Cerebellar nuclear complex (tissue), 1 donor: ENCODE results near the gene NOX5.

Experiments
- DNase-seq, 2 experiments: peaks; one replicate each; lab custom pipeline; 2025; lab: John Stamatoyannopoulos, UW

NOX5 gene

DNA sequence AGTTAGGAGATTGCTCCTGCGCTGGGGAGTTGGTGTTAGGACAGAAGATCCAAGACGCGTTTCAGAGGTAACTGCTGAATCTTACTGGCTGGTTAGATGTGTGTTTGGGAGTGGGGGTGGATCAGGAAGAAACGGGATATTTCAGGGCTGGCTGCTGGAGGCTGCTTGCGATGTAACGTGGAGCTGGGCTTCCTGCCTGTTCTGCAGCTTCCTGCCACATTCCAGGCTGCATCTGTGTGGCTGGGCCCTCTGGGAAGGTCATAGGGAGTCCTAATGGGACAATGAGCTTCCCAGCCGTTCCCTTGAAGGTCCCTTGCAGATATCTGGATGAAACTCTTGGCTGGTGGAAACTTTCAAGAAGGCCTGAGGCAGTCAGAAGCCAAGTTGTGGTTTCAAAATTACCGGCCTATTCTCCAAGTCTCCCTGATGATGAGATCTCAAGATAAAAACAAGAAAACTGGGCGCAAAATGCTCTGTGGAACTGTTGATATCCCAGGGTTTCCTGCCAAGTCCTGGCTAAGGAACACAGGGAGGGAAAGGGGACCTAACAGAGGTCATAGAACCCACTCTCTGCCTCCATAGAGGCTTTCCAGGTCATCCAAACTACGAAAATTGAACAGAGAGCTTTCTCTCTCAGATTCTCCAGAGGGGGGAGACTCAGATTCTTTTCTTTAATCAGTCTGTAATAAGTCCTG lies 67.0 kb downstream of the NOX5 start:
- DNase-seq = no peak

DNA sequence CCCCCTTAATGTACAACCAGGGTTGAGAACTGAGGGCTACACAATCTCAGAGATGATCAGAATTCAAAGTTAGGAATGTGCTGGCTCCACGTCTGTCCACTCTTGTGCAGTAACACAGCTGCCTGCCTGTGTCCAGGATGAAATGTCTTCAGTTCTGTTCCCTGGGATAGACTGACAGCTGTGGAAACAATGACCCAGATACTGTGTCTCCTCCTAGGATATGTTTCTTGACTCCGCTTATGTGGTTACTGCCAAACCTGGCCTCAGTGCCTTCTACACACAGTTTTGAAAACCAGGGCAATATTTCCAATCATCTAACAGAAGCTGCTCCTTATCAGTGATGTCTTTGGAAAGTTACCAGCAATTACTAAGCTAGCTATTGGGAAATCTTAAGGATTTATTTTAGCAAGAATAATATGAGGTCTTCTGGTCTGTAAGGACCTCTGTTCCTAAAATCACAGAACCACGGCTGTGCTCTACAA lies 67.6 kb downstream of the NOX5 start:
- DNase-seq = no peak

GRCh38 chr15:69082554-69082953 lies 68.1 kb downstream of the NOX5 start:
- no peak for DNase-seq

GRCh38 chr15:69084404-69085030 lies 70.0 kb downstream of the NOX5 start:
- DNase-seq = no peak

DNA sequence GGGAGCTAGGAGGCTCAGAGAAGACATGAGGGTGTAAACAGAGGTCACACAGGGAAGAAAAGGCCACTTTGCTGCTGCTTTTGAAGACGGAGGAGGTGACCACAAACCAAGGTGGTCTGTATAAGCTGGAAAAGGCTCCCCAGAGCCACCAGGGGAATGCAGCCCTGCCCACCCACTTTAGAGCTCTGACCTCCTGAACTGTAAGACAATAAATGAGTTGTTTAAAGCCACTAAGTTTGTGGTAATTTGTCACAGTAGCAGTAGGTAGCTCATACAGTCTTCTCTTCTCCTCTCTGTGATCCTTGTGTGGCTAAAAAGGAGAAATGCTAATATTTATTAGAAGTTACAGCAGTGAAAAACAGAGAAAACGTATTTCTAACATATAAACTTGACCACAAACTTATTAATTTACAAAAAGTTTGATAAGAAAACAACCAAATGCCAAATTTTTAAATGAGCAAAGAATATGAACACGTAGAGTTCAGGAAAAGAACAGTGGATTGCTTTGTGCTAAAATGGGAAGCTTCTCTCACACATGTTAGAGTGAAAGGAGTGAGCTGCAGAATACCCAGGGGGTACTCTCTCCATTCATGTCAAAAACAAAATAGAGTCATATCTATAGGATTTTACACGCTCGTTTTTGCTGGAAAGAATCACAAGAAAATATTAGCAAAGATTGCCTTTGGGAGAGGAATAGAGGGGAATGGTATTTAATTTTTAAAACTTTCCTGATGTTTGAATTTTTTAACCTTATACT lies 71.0 kb downstream of the NOX5 start:
- no peak for DNase-seq

- no peak for DNase-seq
Observed at GRCh38 chr15:69086427-69087204, 72.1 kb downstream of the NOX5 start.

GRCh38 chr15:69087366-69087976 lies 73.0 kb downstream of the NOX5 start:
- DNase-seq = no peak

DNA sequence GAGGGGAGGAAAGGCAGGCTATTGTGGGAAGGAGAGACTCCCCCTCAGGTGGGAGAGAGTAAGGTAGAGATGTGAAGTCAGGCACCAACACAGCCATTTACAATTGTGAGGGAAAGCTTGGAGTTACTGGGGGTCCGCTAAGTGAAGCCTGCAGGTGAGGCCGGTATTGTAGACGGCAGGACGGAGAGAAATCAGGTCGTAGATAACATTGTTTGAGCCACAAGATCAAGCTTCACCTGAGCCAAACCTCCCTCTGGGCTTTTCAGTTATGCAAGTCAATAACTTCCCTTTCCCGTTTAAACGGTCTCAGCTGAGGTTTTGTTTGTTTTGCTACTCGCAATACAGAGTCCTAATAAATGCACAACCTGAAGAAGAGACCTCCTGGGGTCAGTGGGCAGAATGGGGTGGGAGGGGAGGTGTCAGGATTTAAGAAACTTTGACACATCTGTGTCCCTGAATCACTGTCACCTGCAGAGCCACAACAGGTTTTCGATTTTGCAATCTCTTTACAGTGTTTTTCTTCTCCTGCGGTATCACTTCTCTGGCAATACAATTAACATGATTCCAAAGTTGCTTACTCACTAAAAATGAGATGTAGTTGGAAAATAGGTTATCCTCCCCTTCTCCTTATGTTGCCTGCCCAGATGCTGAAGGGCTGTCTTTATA lies 73.9 kb downstream of the NOX5 start:
- no peak for DNase-seq

DNA sequence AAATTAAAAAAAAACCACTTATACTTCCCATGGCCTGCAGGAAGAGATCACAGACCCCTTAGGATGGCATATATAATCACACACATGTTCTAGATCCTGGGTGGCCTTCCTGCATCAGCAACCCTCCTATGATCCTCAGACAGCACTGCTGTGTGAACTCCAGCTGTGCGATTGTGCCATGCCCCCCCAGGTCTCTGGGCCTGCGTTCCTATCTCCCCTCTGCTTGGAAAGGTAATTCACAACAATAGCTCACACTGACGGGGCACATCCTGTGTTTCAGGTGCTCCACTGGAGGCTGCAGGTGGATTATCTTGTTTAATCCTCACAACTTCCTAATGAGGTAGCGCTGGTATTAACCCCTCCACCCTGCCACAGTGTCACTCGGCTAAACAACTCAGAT lies 74.8 kb downstream of the NOX5 start:
- no peak for DNase-seq

GRCh38 chr15:69090197-69090948 lies 75.9 kb downstream of the NOX5 start:
- no peak for DNase-seq

GRCh38 chr15:69091654-69092053 lies 77.2 kb downstream of the NOX5 start:
- no peak for DNase-seq

DNA sequence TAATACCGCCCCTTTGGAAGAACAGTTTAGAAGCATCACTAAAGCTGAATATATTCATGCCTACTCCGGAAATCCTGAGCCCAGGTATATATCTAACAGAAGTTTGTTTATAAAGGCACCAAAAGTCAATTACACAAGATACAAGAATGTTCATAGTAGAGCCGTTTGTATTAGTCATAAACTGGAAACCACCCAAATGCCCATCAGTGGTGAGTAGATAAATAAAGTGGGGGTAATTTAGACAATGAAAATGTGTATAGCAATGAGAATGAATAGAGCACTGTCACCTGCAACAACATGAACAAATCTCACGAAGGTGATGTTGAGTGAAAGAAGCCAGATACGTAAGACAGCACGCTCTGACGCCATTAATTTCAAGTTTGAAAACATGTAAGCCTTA lies 77.7 kb downstream of the NOX5 start:
- no peak for DNase-seq

DNA sequence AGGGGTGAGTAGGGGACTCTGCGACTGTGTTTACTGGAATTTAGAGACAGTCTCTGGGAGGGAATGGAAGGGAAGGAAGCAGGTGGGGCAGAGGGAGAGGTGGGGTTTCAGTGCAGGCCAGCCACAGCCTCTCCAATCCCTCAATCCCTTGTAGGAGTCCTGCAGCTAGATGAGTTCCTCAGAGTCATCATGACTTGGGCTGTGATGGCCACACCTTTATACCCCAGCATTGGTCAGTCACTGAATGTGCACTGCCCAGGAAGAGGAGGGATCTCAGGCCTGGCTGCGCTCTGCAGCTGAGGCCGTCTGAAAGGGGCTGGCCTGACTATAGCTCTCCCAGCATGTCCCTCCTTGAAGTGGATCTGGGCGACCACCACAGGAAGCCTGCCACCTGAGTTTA lies 78.6 kb downstream of the NOX5 start:
- no peak for DNase-seq

- no peak for DNase-seq
Observed at GRCh38 chr15:69093614-69094013, 79.1 kb downstream of the NOX5 start.

DNA sequence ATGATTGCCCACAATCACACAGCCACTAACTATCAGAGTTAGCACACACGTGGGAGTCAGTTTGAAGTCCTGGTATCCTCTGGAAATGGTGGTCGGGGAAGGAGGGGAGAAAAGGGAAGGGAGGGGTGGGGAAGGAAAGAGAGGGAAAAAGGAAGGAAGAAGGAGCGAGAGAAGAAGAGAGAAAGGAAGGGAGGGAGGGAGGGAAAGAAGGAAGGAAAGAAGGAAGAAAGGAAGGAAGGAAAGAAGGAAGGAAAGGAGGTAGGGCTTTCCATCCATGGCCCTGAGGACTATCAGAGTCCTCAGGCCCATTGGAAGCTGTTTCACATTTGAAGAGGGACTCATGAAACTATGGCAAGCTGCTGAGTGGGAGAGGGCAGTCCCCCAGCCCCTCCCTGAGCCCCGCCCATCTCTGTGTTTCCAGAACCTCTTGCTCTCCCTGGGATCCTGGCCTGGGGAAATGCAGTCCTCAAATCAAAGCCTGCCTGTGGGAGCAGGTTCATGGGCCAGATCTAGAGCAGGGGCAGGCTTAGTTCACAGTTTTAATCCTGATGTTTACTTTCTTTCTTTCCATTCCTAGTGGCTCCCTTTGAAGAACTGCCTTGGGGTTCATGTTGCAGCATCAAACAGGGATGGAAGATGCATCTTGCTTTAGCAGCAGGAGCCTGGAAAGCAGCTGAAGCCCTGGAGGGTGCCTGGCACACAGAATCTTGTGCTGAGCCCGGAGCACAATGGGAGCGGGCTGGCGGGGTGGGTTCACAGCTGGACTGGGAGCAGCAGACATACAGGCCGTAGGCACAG lies 79.8 kb downstream of the NOX5 start:
- no peak for DNase-seq

GRCh38 chr15:69095274-69095673 lies 80.8 kb downstream of the NOX5 start:
- no peak for DNase-seq

DNA sequence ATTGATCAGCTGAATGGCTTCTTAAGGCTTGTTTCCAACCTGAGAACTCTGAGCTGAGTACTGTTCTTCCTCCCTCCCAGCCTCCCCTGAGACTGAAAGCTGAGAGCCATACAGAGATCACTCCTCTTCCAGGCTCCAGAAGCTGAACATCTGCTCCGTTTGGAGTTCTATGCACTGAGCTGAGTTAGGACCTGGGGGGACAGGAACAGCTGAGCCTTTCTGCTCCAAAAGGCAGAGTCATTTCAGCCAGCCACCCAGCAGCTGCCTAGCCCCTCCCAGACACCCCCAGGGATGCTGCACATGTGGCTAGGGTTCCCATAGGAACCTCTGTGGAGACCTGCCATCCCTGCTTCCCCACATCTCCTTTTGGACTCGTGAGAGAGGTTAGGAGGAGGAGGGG lies 81.7 kb downstream of the NOX5 start:
- DNase-seq = no peak

GRCh38 chr15:69096626-69097025 lies 82.1 kb downstream of the NOX5 start:
- no peak for DNase-seq

GRCh38 chr15:69098771-69099170 lies 84.3 kb downstream of the NOX5 start:
- DNase-seq = no peak

DNA sequence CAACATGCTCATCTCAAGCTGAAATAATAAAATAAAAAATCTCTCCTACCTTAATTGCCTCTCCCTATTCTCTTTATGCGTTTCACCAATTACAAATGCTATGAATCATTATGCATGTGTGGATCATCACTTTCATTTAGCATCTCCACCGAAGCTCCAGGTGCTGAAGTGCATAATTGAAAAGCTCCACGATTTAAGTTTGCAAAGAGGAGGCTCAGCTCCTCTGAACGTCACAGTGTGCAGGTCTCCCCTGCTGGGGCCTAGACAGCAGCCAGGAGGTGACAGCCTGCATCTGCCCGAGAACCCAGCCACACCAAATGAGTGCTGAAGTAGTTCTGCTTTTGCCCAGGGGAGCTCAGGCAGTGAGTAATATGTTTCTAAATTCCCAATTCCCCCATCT lies 85.4 kb downstream of the NOX5 start:
- DNase-seq = no peak
